ENCODE results near the gene ARID5B.

DNA sequence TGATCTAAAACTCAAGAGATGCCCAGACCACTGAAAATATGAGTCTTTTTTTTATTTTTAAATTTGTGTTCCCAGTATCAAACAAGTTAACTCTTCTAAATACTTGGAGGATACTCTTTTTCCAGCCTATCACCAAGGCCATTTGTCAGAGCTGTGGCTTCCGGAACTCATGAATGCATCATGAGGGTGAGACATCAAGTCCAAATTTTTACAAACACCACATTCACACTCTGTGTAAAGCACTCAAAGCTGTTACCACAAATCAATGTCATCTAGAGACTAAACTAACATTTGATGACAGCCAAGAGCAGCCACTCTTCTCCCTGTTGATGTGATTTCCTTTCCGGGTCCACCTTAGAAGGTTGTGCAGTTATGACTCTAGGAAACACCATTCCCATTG, 43.8 kb upstream of the ARID5B start:
- TF ChIP-seq EZH2 (IDR thresholded peaks at IDR 0.05; ENCODE audit: borderline replicate concordance, insufficient read depth, low read depth, low read length, poor library complexity, severe bottlenecking), result no peak
- TF ChIP-seq, protein P1, sequence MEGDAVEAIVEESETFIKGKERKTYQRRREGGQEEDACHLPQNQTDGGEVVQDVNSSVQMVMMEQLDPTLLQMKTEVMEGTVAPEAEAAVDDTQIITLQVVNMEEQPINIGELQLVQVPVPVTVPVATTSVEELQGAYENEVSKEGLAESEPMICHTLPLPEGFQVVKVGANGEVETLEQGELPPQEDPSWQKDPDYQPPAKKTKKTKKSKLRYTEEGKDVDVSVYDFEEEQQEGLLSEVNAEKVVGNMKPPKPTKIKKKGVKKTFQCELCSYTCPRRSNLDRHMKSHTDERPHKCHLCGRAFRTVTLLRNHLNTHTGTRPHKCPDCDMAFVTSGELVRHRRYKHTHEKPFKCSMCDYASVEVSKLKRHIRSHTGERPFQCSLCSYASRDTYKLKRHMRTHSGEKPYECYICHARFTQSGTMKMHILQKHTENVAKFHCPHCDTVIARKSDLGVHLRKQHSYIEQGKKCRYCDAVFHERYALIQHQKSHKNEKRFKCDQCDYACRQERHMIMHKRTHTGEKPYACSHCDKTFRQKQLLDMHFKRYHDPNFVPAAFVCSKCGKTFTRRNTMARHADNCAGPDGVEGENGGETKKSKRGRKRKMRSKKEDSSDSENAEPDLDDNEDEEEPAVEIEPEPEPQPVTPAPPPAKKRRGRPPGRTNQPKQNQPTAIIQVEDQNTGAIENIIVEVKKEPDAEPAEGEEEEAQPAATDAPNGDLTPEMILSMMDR (IDR thresholded peaks at IDR 0.05), result no peak

All from B cell (primary cell).